NB4 (cell line): Measurements from ENCODE around the gene PC.

Source experiments
- CTCF ChIP-seq: IDR thresholded peaks from one replicate; pipeline ENCODE4 v1.5.1; 2012; ENCODE audit warnings: low read depth, low read length
- MYC ChIP-seq: IDR thresholded peaks from 2 replicates; pipeline ENCODE4 v1.6.1; 2011; ENCODE audit warnings: low read depth, low read length
- POLR2A ChIP-seq: IDR thresholded peaks from 2 replicates; pipeline ENCODE4 v1.6.1; 2011; ENCODE audit warnings: mild to moderate bottlenecking; ENCODE audit not compliant: insufficient read length; ENCODE audit errors: extremely low read depth
- TF ChIP-seq, protein P1 (sequence below): IDR thresholded peaks from 2 replicates; pipeline ENCODE4 v1.6.1; 2011; ENCODE audit warnings: low read depth, low read length

GRCh38 chr11:66820901-66821300 lies 137.3 kb downstream of the PC start:
- TF ChIP-seq CTCF, result no peak
- TF ChIP-seq POLR2A, result no peak
- TF ChIP-seq, protein P1, sequence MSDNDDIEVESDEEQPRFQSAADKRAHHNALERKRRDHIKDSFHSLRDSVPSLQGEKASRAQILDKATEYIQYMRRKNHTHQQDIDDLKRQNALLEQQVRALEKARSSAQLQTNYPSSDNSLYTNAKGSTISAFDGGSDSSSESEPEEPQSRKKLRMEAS, result no peak
- no peak for TF ChIP-seq MYC
